Activated B cell treated with CpG ODN at 0.5 μM for 24 hours (primary cell): ENCODE results near the gene THAP12. TPM values are rescaled to one million over a fixed set of nuclear protein-coding genes. Genes with fewer than 3 reads are reported as not detected.

Source experiments
- ATAC-seq: fragments of 200-7000 bp; cut with Tn5 transposase; one replicate; pipeline ENCODE4 v1.10.0; 2021; ENCODE audit warnings: low read depth, mild to moderate bottlenecking, moderate library complexity
- CTCF ChIA-PET: fragments of 350-600 bp; sonication (Branson Sonifier 250); formaldehyde crosslinking; loops from one replicate; lab custom pipeline; 2021; ENCODE audit warnings: antibody characterized with exemption; lab: Charles Lee
- POLR2A ChIA-PET: fragments of 350-600 bp; sonication (Branson Sonifier 250); formaldehyde crosslinking; loops from one replicate; lab custom pipeline; 2021; ENCODE audit warnings: antibody characterized with exemption; lab: Charles Lee
- DNase-seq: peaks from one replicate; pipeline ENCODE4 v3.0.0; 2022
- H3K27ac Mint-ChIP-seq: one replicate; pipeline ENCODE4 v1.8.0; 2020; ENCODE audit warnings: mixed read lengths
- H3K27me3 Mint-ChIP-seq: one replicate; pipeline ENCODE4 v1.8.0; 2021; ENCODE audit warnings: mixed read lengths
- H3K36me3 Mint-ChIP-seq: one replicate; pipeline ENCODE4 v1.8.0; 2021; ENCODE audit warnings: low read depth, mixed read lengths
- H3K4me1 Mint-ChIP-seq: one replicate; pipeline ENCODE4 v1.8.0; 2021; ENCODE audit warnings: mixed read lengths
- H3K4me3 Mint-ChIP-seq: one replicate; pipeline ENCODE4 v1.8.0; 2020; ENCODE audit warnings: mild to moderate bottlenecking, mixed read lengths
- H3K9me3 Mint-ChIP-seq: one replicate; pipeline ENCODE4 v1.8.0; 2020; ENCODE audit warnings: mixed read lengths
- CTCF ChIP-seq: fragments of 200-600 bp; IDR thresholded peaks from one replicate; pipeline ENCODE4 v1.8.0; 2022; ENCODE audit warnings: antibody characterized with exemption, mild to moderate bottlenecking
- intact Hi-C: fragments of 100-400 bp; cut with micrococcal nuclease; formaldehyde crosslinking; loops from one replicate; pipeline ENCODE4 v1.15.1; 2024
- total RNA-seq: library from RNA; stranded (reverse); gene quantifications from 2 replicates; pipeline ENCODE4 v1.2.3, GENCODE V29; 2022

THAP12 gene
- total RNA-seq, 1 donor from 2014 or later, result 60.2 TPM

- intact Hi-C loops, result no loop called here
- TF ChIP-seq CTCF, result no peak
- CTCF ChIA-PET, result no interaction called here
- Mint-ChIP-seq H3K27me3 (no peaks in the 10 kb centered on the region), H3K27ac (no peak overlapping the region), H3K9me3 (no peaks in the 10 kb centered on the region), H3K36me3 (no peaks in the 10 kb centered on the region), H3K4me1 (peaks cover 10% of the 10 kb centered on the region), H3K4me3 (no peak overlapping the region)
- POLR2A ChIA-PET, result no interaction called here
- no peak for DNase-seq
- no peak for ATAC-seq
Measured at GRCh38 chr11:76391811-76392475, 11.0 kb upstream of the THAP12 start.

GRCh38 chr11:76391021-76391420 lies 10.1 kb upstream of the THAP12 start:
- Mint-ChIP-seq H3K36me3 (no peaks in the 10 kb centered on the region), H3K4me1 (peaks cover 10% of the 10 kb centered on the region), H3K9me3 (no peaks in the 10 kb centered on the region), H3K27me3 (no peaks in the 10 kb centered on the region), H3K27ac (no peak overlapping the region), H3K4me3 (no peak overlapping the region)
- CTCF ChIA-PET, result no interaction called here
- ATAC-seq, result no peak
- POLR2A ChIA-PET, result no interaction called here
- DNase-seq, result no peak
- no peak for TF ChIP-seq CTCF
- intact Hi-C loops, result no loop called here

GRCh38 chr11:76388408-76388807 lies 7.5 kb upstream of the THAP12 start:
- no peaks in the 10 kb centered on the region for H3K27me3 Mint-ChIP-seq
- intact Hi-C loops, result no loop called here
- no peaks in the 10 kb centered on the region for H3K36me3 Mint-ChIP-seq
- no peaks in the 10 kb centered on the region for H3K9me3 Mint-ChIP-seq
- no peak for DNase-seq
- POLR2A ChIA-PET, result no interaction called here
- H3K4me3 Mint-ChIP-seq, result no peak overlapping the region
- CTCF ChIA-PET, result no interaction called here
- TF ChIP-seq CTCF, result no peak
- H3K27ac Mint-ChIP-seq, result no peak overlapping the region
- H3K4me1 Mint-ChIP-seq, result peaks cover 19% of the 10 kb centered on the region
- no peak for ATAC-seq

GRCh38 chr11:76385903-76386302 lies 5.0 kb upstream of the THAP12 start:
- DNase-seq (no peak), ATAC-seq (no peak)
- no peaks in the 10 kb centered on the region for H3K9me3 Mint-ChIP-seq
- no peaks in the 10 kb centered on the region for H3K27me3 Mint-ChIP-seq
- TF ChIP-seq CTCF, result no peak
- POLR2A ChIA-PET, result no interaction called here
- intact Hi-C loops, result no loop called here
- peaks cover 28% of the 10 kb centered on the region for H3K4me1 Mint-ChIP-seq
- peaks cover 3% of the 10 kb centered on the region for H3K36me3 Mint-ChIP-seq
- H3K4me3 Mint-ChIP-seq, result no peak overlapping the region
- CTCF ChIA-PET, result no interaction called here
- no peak overlapping the region for H3K27ac Mint-ChIP-seq

GRCh38 chr11:76382209-76382608 lies 1.3 kb upstream of the THAP12 start:
- intact Hi-C loops, result loop anchor here (5.0 kb wide), 1 partner anchor 490 kb away; no protein-coding TSS in a partner anchor
- Mint-ChIP-seq H3K4me3 (peak overlapping the region; percentile 94), H3K9me3 (no peaks in the 10 kb centered on the region), H3K27ac (no peak overlapping the region), H3K36me3 (peaks cover 7% of the 10 kb centered on the region), H3K4me1 (peaks cover 53% of the 10 kb centered on the region), H3K27me3 (no peaks in the 10 kb centered on the region)
- no peak for TF ChIP-seq CTCF
- ChIA-PET CTCF (no interaction called here), POLR2A (no interaction called here)
- DNase-seq, result no peak
- ATAC-seq, result no peak
